ENCODE data around the gene ZNF428.
"Not testable (repeated sequence)": the region's sequence is repeated elsewhere in the genome, so short reads cannot be mapped to it uniquely, and the experiment has no call there.

ZNF428 gene

GRCh38 chr19:43619262-43620060, at the start of gene ZNF428:
Gene ZNF428 (minus strand): TSS chr19:43619629. CDS start chr19:43614304, 5,325 bp downstream.
- peak; percentile 79 to 89 for DNase-seq

GRCh38 chr19:43668406-43669109, 49.1 kb upstream of the ZNF428 start:
- peak; percentile 95 to 96 for DNase-seq

GRCh38 chr19:43667876-43668405, 48.5 kb upstream of the ZNF428 start:
- DNase-seq: peak in 1 of 2 donors; percentile 3

- no peak for DNase-seq
Measured at GRCh38 chr19:43667126-43667875, 47.9 kb upstream of the ZNF428 start.

GRCh38 chr19:43664018-43664417, 44.6 kb upstream of the ZNF428 start:
- no peak for DNase-seq

GRCh38 chr19:43662487-43662886, 43.1 kb upstream of the ZNF428 start:
- no peak for DNase-seq

GRCh38 chr19:43660971-43661360, 41.5 kb upstream of the ZNF428 start:
- no peak for DNase-seq

GRCh38 chr19:43660301-43660970, 41.0 kb upstream of the ZNF428 start:
- DNase-seq: no peak

- DNase-seq: no peak
Measured at GRCh38 chr19:43658494-43658893, 39.1 kb upstream of the ZNF428 start.

GRCh38 chr19:43658001-43658400, 38.6 kb upstream of the ZNF428 start:
- DNase-seq: no peak

- DNase-seq: no peak
Measured at GRCh38 chr19:43656436-43656835, 37.0 kb upstream of the ZNF428 start.

- DNase-seq: no peak
Measured at GRCh38 chr19:43652546-43652874, 33.1 kb upstream of the ZNF428 start.

- no peak for DNase-seq
Measured at GRCh38 chr19:43651758-43652545, 32.5 kb upstream of the ZNF428 start.

- not testable (repeated sequence) for DNase-seq
Measured at GRCh38 chr19:43650276-43650675, 30.8 kb upstream of the ZNF428 start.

- no peak for DNase-seq
Measured at GRCh38 chr19:43649514-43649913, 30.1 kb upstream of the ZNF428 start.

GRCh38 chr19:43648633-43649032, 29.2 kb upstream of the ZNF428 start:
- DNase-seq: no peak

- no peak for DNase-seq
Measured at GRCh38 chr19:43644181-43644580, 24.8 kb upstream of the ZNF428 start.

- DNase-seq: no peak
Measured at GRCh38 chr19:43643326-43643725, 23.9 kb upstream of the ZNF428 start.

- no peak for DNase-seq
Measured at GRCh38 chr19:43642531-43642930, 23.1 kb upstream of the ZNF428 start.

GRCh38 chr19:43641333-43641732, 21.9 kb upstream of the ZNF428 start:
- no peak for DNase-seq

- DNase-seq: no peak
Measured at GRCh38 chr19:43640424-43640757, 21.0 kb upstream of the ZNF428 start.

All from activated CD4-positive, alpha-beta T cell treated with anti-CD3 and anti-CD28 coated beads for 4 hours (primary cell).